K562 (cell line): ENCODE measurements around the gene RERE. TPM values are rescaled to one million over a fixed set of nuclear protein-coding genes. Genes with fewer than 3 reads are reported as not detected.
"Not testable (repeated sequence)": the region's sequence is repeated elsewhere in the genome, so short reads cannot be mapped to it uniquely, and the experiment has no call there.

ENCODE experiments used
- ATAC-seq: fragments of 200-7000 bp; cut with Tn5 transposase; 3 replicates; pipeline ENCODE4 v1.9.1; 2020; ENCODE audit warnings: moderate library complexity
- BruUV-seq: library from RNA; stranded (reverse); fragments of 400-500 nt; replicated peaks from 2 replicates; lab custom pipeline; 2021; lab: Mats Ljungman, UMichigan
- CTCF ChIA-PET: fragments of 300-600 bp; formaldehyde crosslinking; extraction: SDS; loops from one replicate; lab custom pipeline; 2021; ENCODE audit warnings: low intra/inter-chr PET ratio; lab: Yijun Ruan, JAX
- POLR2A ChIA-PET: fragments of 300-600, 350-650 bp; sonication (Branson Sonifier 250); formaldehyde crosslinking; extraction: SDS; loops from one replicate; lab custom pipeline; 2021; ENCODE audit warnings: antibody characterized with exemption, inconsistent platforms; lab: Yijun Ruan, JAX
- DNase-seq, 4 experiments: peaks; one replicate each; pipeline versions ENCODE4 v3.0.0 to v3.0.0-alpha.2; 2011 to 2018; ENCODE audit warnings: low spot score in 3 of 4, mixed read lengths in 3 of 4; ENCODE audit errors: extremely low read depth in 1 of 4
- FAIRE-seq: peaks from 2 replicates; lab custom pipeline; 2011; peaks lifted over from hg19 to GRCh38; lab: Jason Lieb, UNC
- H2AFZ ChIP-seq: 2 replicates; pipeline ENCODE4 v1.6.0; 2011; ENCODE audit warnings: low read depth, low read length, control low read depth, inconsistent platforms
- H3K27ac ChIP-seq: fragments of 200-600 bp; 3 replicates; pipeline ENCODE4 v1.8.0; 2011; ENCODE audit warnings: low read depth, mild to moderate bottlenecking, control low read depth, inconsistent platforms, low read length, moderate library complexity, mixed read lengths; ENCODE audit errors: extremely low read depth
- H3K27me3 ChIP-seq, 2 experiments: fragments of 300-600 bp in 1 of 2; 2 replicates in 1 of 2; 3 replicates in 1 of 2; pipeline versions ENCODE4 v1.6.0 to v1.8.0; 2011; ENCODE audit warnings: inconsistent platforms in 2 of 2, low read length in 2 of 2, mild to moderate bottlenecking in 1 of 2, mixed read lengths in 1 of 2, moderate library complexity in 1 of 2; ENCODE audit not compliant: control insufficient read depth in 2 of 2, insufficient read depth in 2 of 2
- H3K36me3 ChIP-seq: fragments of 300-600 bp; 3 replicates; pipeline ENCODE4 v1.8.0; 2011; ENCODE audit warnings: mild to moderate bottlenecking, low read length, inconsistent platforms; ENCODE audit not compliant: control insufficient read depth, insufficient read depth
- H3K4me1 ChIP-seq, 2 experiments: fragments of 200-600 bp in 1 of 2; replicated peaks in 1 of 2; 2 replicates in 1 of 2; 3 replicates in 1 of 2; pipeline versions ENCODE4 v1.5.1 to v1.8.0; 2011; ENCODE audit warnings: inconsistent platforms in 2 of 2, low read length in 2 of 2, mild to moderate bottlenecking in 1 of 2, mixed read lengths in 1 of 2, moderate library complexity in 1 of 2; ENCODE audit not compliant: control insufficient read depth in 2 of 2, insufficient read depth in 2 of 2
- H3K4me2 ChIP-seq: 2 replicates; pipeline ENCODE4 v1.6.1; 2011; ENCODE audit warnings: low read length, control low read depth, inconsistent platforms, mixed read lengths; ENCODE audit not compliant: insufficient read depth
- H3K4me3 ChIP-seq: fragments of 200-600 bp; sonication (generic), shearing (Covaris generic); 2 replicates; pipeline ENCODE4 v1.5.1; 2016; ENCODE audit warnings: control low read depth, inconsistent platforms
- H3K79me2 ChIP-seq: fragments of 200-600 bp; 3 replicates; pipeline ENCODE4 v1.8.0; 2011; ENCODE audit warnings: low read length, inconsistent platforms; ENCODE audit not compliant: control insufficient read depth, insufficient read depth
- H3K9ac ChIP-seq, 2 experiments: 2 replicates each; pipeline versions ENCODE4 v1.6.0 to v1.6.1; 2011; ENCODE audit warnings: low read depth in 2 of 2, low read length in 2 of 2, control low read depth in 1 of 2, inconsistent platforms in 1 of 2, mild to moderate bottlenecking in 1 of 2, mixed read lengths in 1 of 2; ENCODE audit not compliant: insufficient read depth in 1 of 2
- H3K9me1 ChIP-seq: one replicate; pipeline ENCODE4 v1.6.0; 2011; ENCODE audit warnings: inconsistent platforms, mild to moderate bottlenecking, low read length, moderate library complexity; ENCODE audit not compliant: control insufficient read depth, insufficient read depth
- H3K9me3 ChIP-seq: replicated peaks from 2 replicates; pipeline ENCODE4 v1.5.1; 2011; ENCODE audit warnings: low read depth, low read length, inconsistent platforms; ENCODE audit not compliant: control insufficient read depth, insufficient read depth
- H4K20me1 ChIP-seq: replicated peaks from 2 replicates; pipeline ENCODE4 v1.6.1; 2011; ENCODE audit warnings: low read length, inconsistent platforms, mixed read lengths; ENCODE audit not compliant: control insufficient read depth, insufficient read depth
- FOXK2 ChIP-seq, 2 experiments: fragments of 450-650 bp; IDR thresholded peaks in 1 of 2; conservative IDR thresholded peaks in 1 of 2; 2 replicates each; pipeline ENCODE4 v1.6.1; 2016; ENCODE audit warnings: low read depth in 2 of 2, mild to moderate bottlenecking in 1 of 2
- HEY1 ChIP-seq: fragments of 250-450 bp; sonication (Bioruptor Pico); IDR thresholded peaks from 2 replicates; pipeline ENCODE4 v1.5.0; 2020; ENCODE audit warnings: mild to moderate bottlenecking, moderate library complexity, borderline replicate concordance
- MECOM ChIP-seq: fragments of 250-450 bp; sonication (Bioruptor Pico); IDR thresholded peaks from 2 replicates; pipeline ENCODE4 v1.8.0; 2022; ENCODE audit warnings: inconsistent platforms
- MNT ChIP-seq, 2 experiments: fragments of 450-650 bp; conservative IDR thresholded peaks; 2 replicates each; pipeline ENCODE4 v1.6.1; 2017; ENCODE audit warnings: mild to moderate bottlenecking in 2 of 2, moderate library complexity in 2 of 2
- MYC ChIP-seq, 2 experiments: fragments of 250-450 bp in 1 of 2; sonication (Bioruptor Pico) in 1 of 2; IDR thresholded peaks; 2 replicates each; pipeline versions ENCODE4 v1.5.1 to v1.6.1; 2012 to 2021; ENCODE audit warnings: low read depth in 2 of 2, borderline replicate concordance in 1 of 2, improper control_type of control experiment in 1 of 2, low read length in 1 of 2, mild to moderate bottlenecking in 1 of 2, moderate library complexity in 1 of 2
- POLR3G ChIP-seq: IDR thresholded peaks from 2 replicates; pipeline ENCODE4 v1.6.1; 2011; ENCODE audit not compliant: insufficient read length, insufficient replicate concordance; ENCODE audit errors: extremely low read depth
- WGBS: fragments of 100-300 bp; shearing (Covaris generic); methylation state at CpG from one replicate; pipeline ENCODE4 v1.1.6; 2016; ENCODE audit warnings: low coverage, mixed read lengths; ENCODE audit not compliant: insufficient coverage; ENCODE audit errors: missing lambda C conversion rate; 5-methylcytosine and 5-hydroxymethylcytosine counted together
- in situ Hi-C: fragments of 300-500 bp; cut with MboI; formaldehyde crosslinking; loops from 4 replicates; pipeline ENCODE4 v1.15.0; 2018; ENCODE audit warnings: inconsistent platforms, mixed read lengths
- intact Hi-C: fragments of 100-400 bp; cut with micrococcal nuclease; formaldehyde crosslinking; loops from 2 replicates; pipeline ENCODE4 v1.14.2; 2022
- polyA plus RNA-seq, 8 experiments: library from polyadenylated mRNA; depleted of rRNA in 4 of 8; stranded (reverse) in 5 of 8; unstranded in 3 of 8; fragments of >200 nt; fragmentation: Nextera tagmentation in 2 of 8; fragmentation: Illumina TruSeq in 1 of 8; extraction: Ambion mirVana in 2 of 8; extraction: Trizol in 1 of 8; gene quantifications; 2 replicates each; pipeline versions ENCODE4 v1.2.1 to v1.2.3, GENCODE V29; 2011 to 2014; ENCODE audit warnings: inconsistent platforms in 1 of 8, missing spikeins in 1 of 8
- total RNA-seq, 7 experiments: library from RNA; depleted of rRNA in 6 of 7; stranded (reverse); fragments of >200 nt in 6 of 7; fragmentation: Illumina TruSeq in 2 of 7; extraction: Trizol in 2 of 7; gene quantifications; 2 replicates each; pipeline versions ENCODE4 v1.2.1 to v1.2.3, GENCODE V29; 2011 to 2021; ENCODE audit warnings: low replicate concordance in 1 of 7
- TF ChIP-seq, protein P1 (sequence below): sonication (generic); formaldehyde crosslinking; IDR thresholded peaks from 2 replicates; pipeline ENCODE4 v1.5.0; 2020; ENCODE audit warnings: missing genetic modification reagents
- TF ChIP-seq, protein P2 (sequence below), 2 experiments: fragments of 150-350 bp in 1 of 2; IDR thresholded peaks; 2 replicates each; pipeline ENCODE4 v1.6.1; 2012 to 2016; ENCODE audit warnings: low read depth in 2 of 2, low read length in 2 of 2, mild to moderate bottlenecking in 1 of 2, moderate library complexity in 1 of 2
- TF ChIP-seq, protein P3 (sequence below): fragments of 450-650 bp; IDR thresholded peaks from 2 replicates; pipeline ENCODE4 v1.6.1; 2017; ENCODE audit warnings: antibody characterized with exemption

RERE gene
- total and polyA plus RNA-seq, 9 of the 15 experiments (the other 6 are each of a cell fraction or from before 2014, with no cell fraction given), result 3.0 to 51.5 (median 13.4) TPM

DNA sequence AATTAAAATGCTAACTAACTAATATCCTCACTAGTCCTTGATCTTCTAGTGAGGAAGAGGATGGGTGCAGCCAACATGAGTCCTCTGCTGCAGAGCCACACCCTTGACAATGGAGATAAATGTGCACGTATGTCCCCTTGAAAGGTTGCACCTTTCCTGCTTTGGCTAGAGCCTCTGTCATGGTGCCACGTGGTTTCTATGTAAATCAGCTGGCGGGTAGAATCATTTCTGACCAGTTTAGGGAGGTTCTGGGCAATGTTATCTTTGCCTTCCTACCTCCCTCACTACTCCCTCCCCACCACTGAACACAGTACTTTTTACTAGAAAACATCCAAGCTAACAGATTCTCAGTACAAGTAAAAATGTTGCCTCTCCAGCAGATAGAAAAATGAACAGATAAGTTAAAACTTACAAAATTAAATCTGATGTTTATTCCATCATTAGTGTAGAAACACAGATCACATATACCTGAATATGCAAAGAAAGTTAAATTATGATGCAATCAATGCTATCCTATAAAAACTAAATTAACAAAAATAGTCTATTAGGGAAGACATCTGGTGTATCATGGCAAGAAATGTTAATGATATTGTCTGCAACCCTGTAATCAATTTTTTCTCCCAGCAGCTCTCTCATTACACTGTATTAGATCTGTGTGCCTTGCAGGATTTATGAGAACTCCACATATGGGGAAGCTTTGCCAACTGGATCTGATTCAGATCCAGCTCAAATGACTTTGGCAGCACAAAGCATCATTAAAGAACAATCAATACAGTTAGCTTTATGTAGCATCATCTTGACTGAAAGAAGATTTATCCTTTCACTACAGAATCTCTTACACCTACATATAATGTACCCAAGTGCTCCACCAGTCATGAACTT lies 205.6 kb downstream of the RERE start (continued):
- TF ChIP-seq FOXK2 (conservative IDR thresholded peaks at IDR 0.05 in 1 of 2, IDR thresholded peaks at IDR 0.05 in 1 of 2; ENCODE audit: low read depth in 2 of 2) (0 out of 4 replicates have a peak, but pooled peaks of 1 of the 2 experiments have one; percentile 34), MYC (IDR thresholded peaks at IDR 0.05; ENCODE audit: low read depth, low read length) (0 out of 2 replicates have a peak, but pooled peaks have one; percentile 13), MNT (conservative IDR thresholded peaks at IDR 0.05) (peak; percentile 79 to 88)
- TF ChIP-seq, protein P1, sequence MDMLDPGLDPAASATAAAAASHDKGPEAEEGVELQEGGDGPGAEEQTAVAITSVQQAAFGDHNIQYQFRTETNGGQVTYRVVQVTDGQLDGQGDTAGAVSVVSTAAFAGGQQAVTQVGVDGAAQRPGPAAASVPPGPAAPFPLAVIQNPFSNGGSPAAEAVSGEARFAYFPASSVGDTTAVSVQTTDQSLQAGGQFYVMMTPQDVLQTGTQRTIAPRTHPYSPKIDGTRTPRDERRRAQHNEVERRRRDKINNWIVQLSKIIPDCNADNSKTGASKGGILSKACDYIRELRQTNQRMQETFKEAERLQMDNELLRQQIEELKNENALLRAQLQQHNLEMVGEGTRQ (CRISPR knock-in tag), result peak; percentile 61
- not testable (repeated sequence) for TF ChIP-seq MYC (CRISPR knock-in tag; IDR thresholded peaks at IDR 0.05; ENCODE audit: borderline replicate concordance, low read depth)

DNA sequence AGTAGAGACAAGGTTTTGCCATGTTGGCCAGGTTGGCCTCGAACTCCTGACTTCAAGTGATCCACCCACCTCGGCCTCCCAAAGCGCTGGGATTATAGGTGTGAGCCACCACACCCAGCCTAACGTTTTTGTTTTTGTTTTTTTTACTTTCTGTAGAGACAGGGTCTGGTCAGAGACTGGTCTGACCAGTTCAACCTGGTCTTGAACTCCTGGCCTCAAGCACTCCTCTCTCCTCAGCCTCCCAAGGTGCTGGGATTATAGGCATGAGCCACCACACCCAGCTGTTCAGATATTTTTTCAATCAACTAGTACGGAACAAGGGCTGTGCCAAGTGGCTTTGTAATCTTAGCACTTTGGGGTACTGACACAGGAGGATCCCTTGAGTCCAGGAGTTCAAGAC lies 209.5 kb downstream of the RERE start:
- H3K9me1 ChIP-seq, result no peaks in the 10 kb centered on the region
- 78% methylated on average over 4 of the region's 5 CpGs for WGBS
- H3K4me3 ChIP-seq, result no peak overlapping the region
- ChIA-PET CTCF (no interaction called here), POLR2A (interaction anchor here (1.4 kb wide), 1 partner anchor 25 kb away, joined by 5 read pairs; no protein-coding TSS in a partner anchor)
- H3K4me2 ChIP-seq, result no peak overlapping the region
- in situ Hi-C loops (no loop called here), intact Hi-C loops (no loop called here)
- H3K27ac ChIP-seq, result no peak overlapping the region
- peaks cover 0 to 4% of the 10 kb centered on the region in 2 experiments; a peak in 2 of 5 replicates for H3K4me1 ChIP-seq
- BruUV-seq, result no TSS peak
- no peaks in the 10 kb centered on the region for H3K36me3 ChIP-seq
- H3K79me2 ChIP-seq, result no peaks in the 10 kb centered on the region; the same call in 2 of the 3 replicates
- FAIRE-seq (no peak), DNase-seq (no peak), ATAC-seq (no peak)
- H3K27me3 ChIP-seq, result no peaks in the 10 kb centered on the region
- H3K9ac ChIP-seq, result no peak overlapping the region
- H2AFZ ChIP-seq, result no peak overlapping the region
- no peaks in the 10 kb centered on the region for H3K9me3 ChIP-seq
- 0 out of 2 replicates have a peak, but pooled peaks cover 4% of the 10 kb centered on the region for H4K20me1 ChIP-seq
- TF ChIP-seq MECOM (CRISPR knock-in tag) (no peak), POLR3G (no peak), HEY1 (CRISPR knock-in tag) (no peak)
- TF ChIP-seq, protein P2, sequence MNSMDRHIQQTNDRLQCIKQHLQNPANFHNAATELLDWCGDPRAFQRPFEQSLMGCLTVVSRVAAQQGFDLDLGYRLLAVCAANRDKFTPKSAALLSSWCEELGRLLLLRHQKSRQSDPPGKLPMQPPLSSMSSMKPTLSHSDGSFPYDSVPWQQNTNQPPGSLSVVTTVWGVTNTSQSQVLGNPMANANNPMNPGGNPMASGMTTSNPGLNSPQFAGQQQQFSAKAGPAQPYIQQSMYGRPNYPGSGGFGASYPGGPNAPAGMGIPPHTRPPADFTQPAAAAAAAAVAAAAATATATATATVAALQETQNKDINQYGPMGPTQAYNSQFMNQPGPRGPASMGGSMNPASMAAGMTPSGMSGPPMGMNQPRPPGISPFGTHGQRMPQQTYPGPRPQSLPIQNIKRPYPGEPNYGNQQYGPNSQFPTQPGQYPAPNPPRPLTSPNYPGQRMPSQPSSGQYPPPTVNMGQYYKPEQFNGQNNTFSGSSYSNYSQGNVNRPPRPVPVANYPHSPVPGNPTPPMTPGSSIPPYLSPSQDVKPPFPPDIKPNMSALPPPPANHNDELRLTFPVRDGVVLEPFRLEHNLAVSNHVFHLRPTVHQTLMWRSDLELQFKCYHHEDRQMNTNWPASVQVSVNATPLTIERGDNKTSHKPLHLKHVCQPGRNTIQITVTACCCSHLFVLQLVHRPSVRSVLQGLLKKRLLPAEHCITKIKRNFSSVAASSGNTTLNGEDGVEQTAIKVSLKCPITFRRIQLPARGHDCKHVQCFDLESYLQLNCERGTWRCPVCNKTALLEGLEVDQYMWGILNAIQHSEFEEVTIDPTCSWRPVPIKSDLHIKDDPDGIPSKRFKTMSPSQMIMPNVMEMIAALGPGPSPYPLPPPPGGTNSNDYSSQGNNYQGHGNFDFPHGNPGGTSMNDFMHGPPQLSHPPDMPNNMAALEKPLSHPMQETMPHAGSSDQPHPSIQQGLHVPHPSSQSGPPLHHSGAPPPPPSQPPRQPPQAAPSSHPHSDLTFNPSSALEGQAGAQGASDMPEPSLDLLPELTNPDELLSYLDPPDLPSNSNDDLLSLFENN (IDR thresholded peaks at IDR 0.05; ENCODE audit: low read depth in 2 of 2, low read length in 2 of 2), result no peak
- TF ChIP-seq, protein P3, sequence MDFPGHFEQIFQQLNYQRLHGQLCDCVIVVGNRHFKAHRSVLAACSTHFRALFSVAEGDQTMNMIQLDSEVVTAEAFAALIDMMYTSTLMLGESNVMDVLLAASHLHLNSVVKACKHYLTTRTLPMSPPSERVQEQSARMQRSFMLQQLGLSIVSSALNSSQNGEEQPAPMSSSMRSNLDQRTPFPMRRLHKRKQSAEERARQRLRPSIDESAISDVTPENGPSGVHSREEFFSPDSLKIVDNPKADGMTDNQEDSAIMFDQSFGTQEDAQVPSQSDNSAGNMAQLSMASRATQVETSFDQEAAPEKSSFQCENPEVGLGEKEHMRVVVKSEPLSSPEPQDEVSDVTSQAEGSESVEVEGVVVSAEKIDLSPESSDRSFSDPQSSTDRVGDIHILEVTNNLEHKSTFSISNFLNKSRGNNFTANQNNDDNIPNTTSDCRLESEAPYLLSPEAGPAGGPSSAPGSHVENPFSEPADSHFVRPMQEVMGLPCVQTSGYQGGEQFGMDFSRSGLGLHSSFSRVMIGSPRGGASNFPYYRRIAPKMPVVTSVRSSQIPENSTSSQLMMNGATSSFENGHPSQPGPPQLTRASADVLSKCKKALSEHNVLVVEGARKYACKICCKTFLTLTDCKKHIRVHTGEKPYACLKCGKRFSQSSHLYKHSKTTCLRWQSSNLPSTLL, result no peak
